Sigmoid colon (tissue), 7 donors: ENCODE measurements around the gene PDE1C. TPM values are rescaled to one million over a fixed set of nuclear protein-coding genes. Genes with fewer than 3 reads are reported as not detected.

Experiments used
- DNase-seq: peaks from one replicate; pipeline ENCODE4 v3.0.0-alpha.2; 2019
- H3K27ac ChIP-seq, 4 donors: fragments of 200-600 bp; sonication (generic); one replicate each; pipeline ENCODE4 v1.5.1; 2016 to 2019; ENCODE audit warnings: mild to moderate bottlenecking in 1 of 4
- H3K27me3 ChIP-seq, 3 donors: fragments of 200-600 bp; sonication (generic); one replicate each; pipeline ENCODE4 v1.5.1; 2019; ENCODE audit warnings: mild to moderate bottlenecking in 1 of 3
- H3K36me3 ChIP-seq, 4 donors: fragments of 200-600 bp; sonication (generic); one replicate each; pipeline ENCODE4 v1.5.1; 2016 to 2019
- H3K4me1 ChIP-seq, 4 donors: fragments of 200-600 bp; sonication (generic); one replicate each; pipeline ENCODE4 v1.5.1; 2017 to 2019
- H3K4me3 ChIP-seq, 4 donors: fragments of 200-600 bp; sonication (generic); one replicate each; pipeline ENCODE4 v1.5.1; 2017 to 2019; ENCODE audit warnings: mild to moderate bottlenecking in 2 of 4, moderate library complexity in 1 of 4
- H3K9me3 ChIP-seq, 4 donors: fragments of 200-600 bp in 3 of 4; sonication (generic) in 3 of 4; one replicate each; pipeline versions ENCODE4 v1.5.1 to v1.6.1; 2013 to 2019
- EP300 ChIP-seq, 4 donors: sonication (generic); formaldehyde crosslinking; IDR thresholded peaks; one replicate each; pipeline ENCODE4 v1.6.1; 2017; ENCODE audit warnings: antibody characterized with exemption in 4 of 4
- POLR2A ChIP-seq, 2 donors: fragments of 450-650 bp; IDR thresholded peaks; one replicate each; pipeline ENCODE4 v1.6.1; 2016; ENCODE audit warnings: antibody characterized with exemption in 2 of 2, mild to moderate bottlenecking in 2 of 2, moderate library complexity in 2 of 2
- POLR2AphosphoS5 ChIP-seq, 4 donors: sonication (generic); formaldehyde crosslinking; IDR thresholded peaks; one replicate each; pipeline ENCODE4 v1.6.1; 2017; ENCODE audit warnings: antibody characterized with exemption in 4 of 4
- WGBS, 2 donors: extraction: QIAGEN DNeasy Blood & Tissue Kit; methylation state at CpG; one replicate each; pipeline ENCODE4 v1.1.7; 2013; 5-methylcytosine and 5-hydroxymethylcytosine counted together
- intact Hi-C: fragments of 100-400 bp; cut with DNase I; formaldehyde crosslinking; loops from one replicate; pipeline ENCODE4 v1.15.1; 2023
- polyA plus RNA-seq, 3 donors: library from polyadenylated mRNA; stranded (reverse); fragments of 200-250 nt; gene quantifications; one replicate each; pipeline ENCODE4 v1.2.3, GENCODE V29; 2013
- total RNA-seq, 4 donors: library from RNA; depleted of rRNA; stranded (reverse); fragments of >200 nt; gene quantifications; one replicate each; pipeline ENCODE4 v1.1.0, GENCODE V29; 2016
- TF ChIP-seq, protein P1 (sequence below), 4 experiments: fragments of 450-650 bp in 3 of 4; fragments of 200-600 bp in 1 of 4; IDR thresholded peaks; one replicate each; pipeline ENCODE4 v1.5.1; 2016 to 2019; ENCODE audit warnings: antibody characterized with exemption in 4 of 4, mild to moderate bottlenecking in 3 of 4, moderate library complexity in 2 of 4
- donor health status: healthy with polysubstance abuse.
- donor health status: Bipolar disorder and iron deficiency.
- donor health status: healthy.

The PDE1C gene
- total and polyA plus RNA-seq, 7 donors: under 0.01 to 19.4 (median 5.9) TPM

DNA sequence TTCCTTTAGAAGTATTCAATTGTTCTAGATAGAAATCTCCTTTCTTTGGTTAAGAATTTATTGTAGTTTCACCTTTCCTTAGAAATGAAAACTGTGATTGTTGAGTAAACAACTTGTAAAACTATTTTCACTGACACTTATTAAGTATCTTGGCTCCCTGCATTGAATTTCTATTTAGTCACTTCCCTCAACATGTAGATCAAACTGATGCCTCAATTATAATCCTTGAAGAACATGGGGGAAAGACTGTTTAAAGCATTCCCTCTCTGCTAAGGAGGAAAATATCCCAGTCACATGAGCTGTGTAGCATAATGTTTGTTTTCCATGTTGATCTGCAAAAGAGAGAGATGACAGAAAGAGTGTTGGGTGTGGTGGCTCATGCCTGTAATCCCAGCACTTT is 99.7 kb downstream of the PDE1C start:
- Histone ChIP-seq H3K4me3 (no peak overlapping the region), H3K4me1 (no peaks in the 10 kb centered on the region), H3K27me3 (no peaks in the 10 kb centered on the region), H3K27ac (no peak overlapping the region), H3K36me3 (no peaks in the 10 kb centered on the region), H3K9me3 (no peaks in the 10 kb centered on the region)
- intact Hi-C loops: no loop called here
- DNase-seq: no peak
- TF ChIP-seq POLR2AphosphoS5 (IDR thresholded peaks at IDR 0.05) (no peak), EP300 (IDR thresholded peaks at IDR 0.05) (no peak), POLR2A (IDR thresholded peaks at IDR 0.05) (no peak)
- TF ChIP-seq, protein P1, sequence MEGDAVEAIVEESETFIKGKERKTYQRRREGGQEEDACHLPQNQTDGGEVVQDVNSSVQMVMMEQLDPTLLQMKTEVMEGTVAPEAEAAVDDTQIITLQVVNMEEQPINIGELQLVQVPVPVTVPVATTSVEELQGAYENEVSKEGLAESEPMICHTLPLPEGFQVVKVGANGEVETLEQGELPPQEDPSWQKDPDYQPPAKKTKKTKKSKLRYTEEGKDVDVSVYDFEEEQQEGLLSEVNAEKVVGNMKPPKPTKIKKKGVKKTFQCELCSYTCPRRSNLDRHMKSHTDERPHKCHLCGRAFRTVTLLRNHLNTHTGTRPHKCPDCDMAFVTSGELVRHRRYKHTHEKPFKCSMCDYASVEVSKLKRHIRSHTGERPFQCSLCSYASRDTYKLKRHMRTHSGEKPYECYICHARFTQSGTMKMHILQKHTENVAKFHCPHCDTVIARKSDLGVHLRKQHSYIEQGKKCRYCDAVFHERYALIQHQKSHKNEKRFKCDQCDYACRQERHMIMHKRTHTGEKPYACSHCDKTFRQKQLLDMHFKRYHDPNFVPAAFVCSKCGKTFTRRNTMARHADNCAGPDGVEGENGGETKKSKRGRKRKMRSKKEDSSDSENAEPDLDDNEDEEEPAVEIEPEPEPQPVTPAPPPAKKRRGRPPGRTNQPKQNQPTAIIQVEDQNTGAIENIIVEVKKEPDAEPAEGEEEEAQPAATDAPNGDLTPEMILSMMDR (IDR thresholded peaks at IDR 0.05): no peak

DNA sequence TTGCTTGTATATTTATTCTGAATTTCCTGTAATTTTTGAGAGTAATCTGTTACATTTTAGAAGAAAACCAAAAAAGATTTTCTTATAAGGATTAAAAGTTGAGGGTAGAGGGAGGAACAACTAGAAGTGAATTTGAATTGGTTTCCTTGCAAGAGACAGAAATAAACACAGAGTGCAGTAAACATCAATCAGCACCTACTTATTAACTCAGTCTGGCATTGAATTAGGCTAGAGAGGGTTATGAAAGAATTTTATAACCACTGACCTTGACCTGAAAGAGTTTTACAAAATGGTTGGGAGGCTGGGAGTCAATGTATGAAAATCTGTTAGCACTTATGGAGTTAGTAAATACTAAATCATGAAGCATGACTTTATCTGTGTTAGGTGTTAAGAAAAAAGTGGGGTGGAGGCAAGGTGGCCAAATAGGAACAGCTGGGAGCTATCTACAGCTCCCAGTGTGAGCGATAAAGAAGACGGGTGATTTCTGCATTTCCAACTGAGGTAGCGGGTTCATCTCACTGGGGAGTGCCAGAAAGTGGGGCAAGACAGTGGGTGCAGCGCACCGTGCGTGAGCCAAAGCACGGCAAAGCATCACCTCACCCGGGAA is 106.5 kb downstream of the PDE1C start:
- WGBS, 2 donors: 94 to 96% methylated on average over 8 of the region's 8 CpGs
- Histone ChIP-seq H3K36me3 (no peaks in the 10 kb centered on the region), H3K27ac (no peak overlapping the region), H3K4me3 (no peak overlapping the region), H3K9me3 (peaks cover 0 to 4% (median 0%) of the 10 kb centered on the region in 4 donors), H3K4me1 (no peaks in the 10 kb centered on the region), H3K27me3 (no peaks in the 10 kb centered on the region)
- no peak for DNase-seq
- TF ChIP-seq POLR2A (IDR thresholded peaks at IDR 0.05) (no peak), POLR2AphosphoS5 (IDR thresholded peaks at IDR 0.05) (no peak)
- intact Hi-C loops: no loop called here

DNA sequence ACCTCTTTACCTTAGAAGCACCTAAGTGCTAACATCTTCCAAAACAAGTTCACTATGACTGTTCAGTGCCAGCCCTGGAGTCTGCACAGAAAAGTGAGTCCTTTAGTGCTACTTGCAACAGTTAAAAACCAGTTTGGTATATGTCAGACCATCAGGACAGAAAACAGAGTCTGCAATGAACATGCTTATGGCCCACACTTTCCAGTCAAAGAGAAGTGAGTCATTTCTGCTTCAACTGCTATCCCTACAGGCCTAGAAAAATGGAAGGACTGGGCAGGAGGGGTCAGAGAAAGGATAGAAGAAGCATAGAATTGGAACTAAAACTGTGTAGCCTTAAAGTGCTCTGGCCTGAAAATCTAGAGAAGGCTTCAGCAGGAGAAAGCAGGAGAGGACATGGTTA is 108.0 kb downstream of the PDE1C start:
- TF ChIP-seq POLR2AphosphoS5 (IDR thresholded peaks at IDR 0.05) (no peak), POLR2A (IDR thresholded peaks at IDR 0.05) (no peak), EP300 (IDR thresholded peaks at IDR 0.05) (no peak)
- TF ChIP-seq, protein P1 (IDR thresholded peaks at IDR 0.05): no peak
- no peak for DNase-seq
- Histone ChIP-seq H3K4me3 (no peak overlapping the region), H3K36me3 (no peaks in the 10 kb centered on the region), H3K27ac (no peak overlapping the region), H3K27me3 (no peaks in the 10 kb centered on the region), H3K9me3 (peaks cover 0 to 4% (median 0%) of the 10 kb centered on the region in 4 donors), H3K4me1 (no peaks in the 10 kb centered on the region)
- intact Hi-C loops: no loop called here

DNA sequence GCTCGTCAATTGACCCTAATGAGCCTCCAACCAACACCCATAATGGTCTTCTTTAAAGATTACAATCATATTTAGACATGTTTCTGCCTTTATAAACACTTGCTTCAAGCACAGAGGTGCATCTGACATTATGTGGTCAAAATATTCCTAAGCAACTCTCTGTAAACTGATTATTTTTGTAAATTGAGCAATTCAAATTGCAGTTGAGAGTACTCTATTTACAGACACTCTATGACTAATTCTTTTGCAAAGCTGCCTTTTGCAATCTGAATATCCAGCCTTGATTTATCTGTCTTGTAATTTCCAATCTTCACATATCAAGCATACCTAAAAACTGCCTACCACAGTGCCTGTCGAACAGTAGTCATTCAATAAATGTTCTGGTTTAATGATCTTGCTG is 112.0 kb downstream of the PDE1C start:
- intact Hi-C loops: no loop called here
- Histone ChIP-seq H3K4me1 (no peaks in the 10 kb centered on the region), H3K36me3 (no peaks in the 10 kb centered on the region), H3K27ac (no peak overlapping the region), H3K9me3 (no peaks in the 10 kb centered on the region), H3K27me3 (no peaks in the 10 kb centered on the region), H3K4me3 (no peak overlapping the region)
- DNase-seq: no peak
- TF ChIP-seq POLR2A (IDR thresholded peaks at IDR 0.05): no peak
- 86 to 88% methylated on average over 2 of the region's 2 CpGs for WGBS, 2 donors

DNA sequence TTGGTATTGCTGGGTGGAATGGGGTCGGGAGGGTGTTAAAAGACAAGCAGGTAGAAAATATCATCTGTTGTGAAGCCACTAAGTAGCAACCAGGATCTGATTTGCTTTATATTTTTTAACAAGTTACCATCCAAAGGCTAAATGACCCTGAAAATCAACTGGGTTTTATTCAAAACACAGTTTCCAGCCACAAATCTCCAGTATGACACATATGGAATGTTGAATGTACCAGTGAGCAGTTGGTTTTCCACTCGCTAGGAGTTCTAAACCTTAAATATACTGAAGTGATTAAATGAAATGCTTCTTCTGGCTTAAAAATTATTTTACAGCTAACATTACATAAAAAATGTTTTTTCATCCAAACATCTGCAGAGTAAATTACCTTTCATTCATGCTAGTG is 112.5 kb downstream of the PDE1C start:
- intact Hi-C loops: no loop called here

More for the DNA sequence above, 112.5 kb downstream of the PDE1C start:
- 86 to 89% methylated on average over 2 of the region's 2 CpGs for WGBS, 2 donors
- no peaks in the 10 kb centered on the region for H3K4me1 ChIP-seq
- H3K27ac ChIP-seq: no peak overlapping the region
- no peaks in the 10 kb centered on the region for H3K36me3 ChIP-seq
- no peaks in the 10 kb centered on the region for H3K27me3 ChIP-seq
- H3K9me3 ChIP-seq: no peaks in the 10 kb centered on the region
- no peak for DNase-seq
- no peak overlapping the region for H3K4me3 ChIP-seq
- TF ChIP-seq EP300 (IDR thresholded peaks at IDR 0.05): no peak
- no peak for TF ChIP-seq POLR2A (IDR thresholded peaks at IDR 0.05)
- TF ChIP-seq POLR2AphosphoS5 (IDR thresholded peaks at IDR 0.05): no peak
- TF ChIP-seq, protein P1 (IDR thresholded peaks at IDR 0.05): no peak
